K562 (cell line): ENCODE data around the gene MAP3K2. TPM values are rescaled to one million over a fixed set of nuclear protein-coding genes. Genes with fewer than 3 reads are reported as not detected.
A peak's percentile ranks its signal among the peaks of the same experiment; 100 is the strongest.

Experiments used
- CBX3 ChIP-seq, 2 experiments: IDR thresholded peaks; 1 replicate in 1 of 2; 2 replicates in 1 of 2; pipeline ENCODE4 v1.6.1; 2012; ENCODE audit warnings: inconsistent platforms in 2 of 2, low read length in 2 of 2, borderline replicate concordance in 1 of 2, control low read depth in 1 of 2
- DDX20 ChIP-seq: fragments of 450-650 bp; IDR thresholded peaks from 2 replicates; pipeline ENCODE4 v1.6.1; 2016; ENCODE audit warnings: missing genetic modification characterization, low read depth, mild to moderate bottlenecking, missing compliant biosample characterization, moderate library complexity
- FOSL1 ChIP-seq: fragments of 200-800 bp; sonication (Bioruptor generic); conservative IDR thresholded peaks from 2 replicates; pipeline ENCODE4 v1.6.1; 2016; ENCODE audit warnings: missing genetic modification characterization, missing compliant biosample characterization
- HDAC2 ChIP-seq: fragments of 450-650 bp; IDR thresholded peaks from 2 replicates; pipeline ENCODE4 v1.6.1; 2016; ENCODE audit warnings: mild to moderate bottlenecking
- HINFP ChIP-seq: fragments of 450-650 bp; conservative IDR thresholded peaks from 2 replicates; pipeline ENCODE4 v1.6.1; 2016; ENCODE audit warnings: missing genetic modification characterization, low read depth, mild to moderate bottlenecking, control low read depth, missing compliant biosample characterization
- KDM4B ChIP-seq, 2 experiments: fragments of 450-650 bp in 1 of 2; sonication (generic) in 1 of 2; IDR thresholded peaks; 2 replicates each; pipeline ENCODE4 v1.6.1; 2016 to 2017; ENCODE audit warnings: borderline replicate concordance in 2 of 2, antibody characterized with exemption in 1 of 2, low read depth in 1 of 2, mild to moderate bottlenecking in 1 of 2
- NFE2 ChIP-seq: IDR thresholded peaks from 2 replicates; pipeline ENCODE4 v1.6.1; 2014; ENCODE audit warnings: antibody characterized with exemption, low read depth
- PCBP2 ChIP-seq: fragments of 200-400 bp; formaldehyde crosslinking; IDR thresholded peaks from 2 replicates; pipeline ENCODE4 v1.6.1; 2018; ENCODE audit warnings: low read length, low read depth, mild to moderate bottlenecking, moderate library complexity; ENCODE audit not compliant: poor library complexity, severe bottlenecking
- PHF8 ChIP-seq: fragments of 200-600 bp; sonication (generic); IDR thresholded peaks from 2 replicates; pipeline ENCODE4 v1.6.1; 2012; ENCODE audit warnings: mixed run types, mild to moderate bottlenecking, inconsistent platforms, low read length, moderate library complexity, borderline replicate concordance
- PHTF2 ChIP-seq: fragments of 250-450 bp; sonication (Bioruptor Pico); IDR thresholded peaks from 2 replicates; pipeline ENCODE4 v1.5.0; 2021; ENCODE audit warnings: mild to moderate bottlenecking
- SIN3A ChIP-seq, 2 experiments: fragments of 150-350 bp in 1 of 2; IDR thresholded peaks; 2 replicates each; pipeline ENCODE4 v1.6.1; 2011 to 2016; ENCODE audit warnings: borderline replicate concordance in 2 of 2, low read depth in 2 of 2, low read length in 2 of 2, mild to moderate bottlenecking in 2 of 2, moderate library complexity in 2 of 2; ENCODE audit not compliant: control insufficient read depth in 1 of 2
- SRF ChIP-seq, 2 experiments: fragments of 250-450, 450-650 bp in 1 of 2; sonication (Bioruptor Pico) in 1 of 2; sonication (generic) in 1 of 2; formaldehyde crosslinking; IDR thresholded peaks; 2 replicates each; pipeline versions ENCODE4 v1.5.0 to v1.5.1; 2020 to 2022; ENCODE audit warnings: mild to moderate bottlenecking in 1 of 2, missing genetic modification reagents in 1 of 2
- TEAD2 ChIP-seq: fragments of 450-650 bp; IDR thresholded peaks from 2 replicates; pipeline ENCODE4 v1.6.1; 2016; ENCODE audit warnings: missing genetic modification characterization, control low read depth, missing compliant biosample characterization
- TFAP4 ChIP-seq: sonication (generic); formaldehyde crosslinking; IDR thresholded peaks from 2 replicates; pipeline ENCODE4 v1.8.0; 2022; ENCODE audit warnings: missing genetic modification reagents, mild to moderate bottlenecking, moderate library complexity, borderline replicate concordance
- ZBTB11 ChIP-seq, 3 experiments: fragments of 200-800 bp in 1 of 3; fragments of 250-450 bp in 1 of 3; fragments of 450-650 bp in 1 of 3; sonication (Bioruptor Pico) in 1 of 3; sonication (Bioruptor generic) in 1 of 3; formaldehyde crosslinking in 1 of 3; IDR thresholded peaks; 2 replicates each; pipeline versions ENCODE4 v1.6.1 to v1.8.0; 2016 to 2022; ENCODE audit warnings: mild to moderate bottlenecking in 2 of 3, missing genetic modification characterization in 2 of 3, missing compliant biosample characterization in 1 of 3, moderate library complexity in 1 of 3
- ZEB2 ChIP-seq: fragments of 450-650 bp; IDR thresholded peaks from 2 replicates; pipeline ENCODE4 v1.6.1; 2016
- ZNF239 ChIP-seq: fragments of 250-450 bp; sonication (Bioruptor Pico); IDR thresholded peaks from 2 replicates; pipeline ENCODE4 v1.4.0; 2020; ENCODE audit warnings: mild to moderate bottlenecking
- ZNF395 ChIP-seq: fragments of 200-800 bp; sonication (Bioruptor generic); IDR thresholded peaks from 2 replicates; pipeline ENCODE4 v1.6.1; 2017; ENCODE audit warnings: missing genetic modification characterization, missing compliant biosample characterization
- polyA plus RNA-seq, 8 experiments: library from polyadenylated mRNA; depleted of rRNA in 4 of 8; stranded (reverse) in 5 of 8; unstranded in 3 of 8; fragments of >200 nt; fragmentation: Nextera tagmentation in 2 of 8; fragmentation: Illumina TruSeq in 1 of 8; extraction: Ambion mirVana in 2 of 8; extraction: Trizol in 1 of 8; gene quantifications; 2 replicates each; pipeline versions ENCODE4 v1.2.1 to v1.2.3, GENCODE V29; 2011 to 2014; ENCODE audit warnings: inconsistent platforms in 1 of 8, missing spikeins in 1 of 8
- total RNA-seq, 7 experiments: library from RNA; depleted of rRNA in 6 of 7; stranded (reverse); fragments of >200 nt in 6 of 7; fragmentation: Illumina TruSeq in 2 of 7; extraction: Trizol in 2 of 7; gene quantifications; 2 replicates each; pipeline versions ENCODE4 v1.2.1 to v1.2.3, GENCODE V29; 2011 to 2021; ENCODE audit warnings: low replicate concordance in 1 of 7

The MAP3K2 gene
- total and polyA plus RNA-seq, 9 of the 15 experiments (the other 6 are each of a cell fraction or from before 2014, with no cell fraction given) = 1.2 to 14.2 (median 5.7) TPM

GRCh38 chr2:127386764-127387654, 766 bp downstream of the MAP3K2 start (continued):
- TF ChIP-seq SIN3A (IDR thresholded peaks at IDR 0.05; ENCODE audit: borderline replicate concordance in 2 of 2, control insufficient read depth in 1 of 2, low read depth in 2 of 2, low read length in 2 of 2) (no peak), PCBP2 (no peak), ZNF239 (CRISPR knock-in tag) (no peak), HINFP (tag) (no peak), NFE2 (0 out of 2 replicates have a peak, but pooled peaks have one; percentile 13), ZNF395 (peak; percentile 71), DDX20 (tag) (no peak), KDM4B (IDR thresholded peaks at IDR 0.05; ENCODE audit: borderline replicate concordance in 2 of 2, low read depth in 1 of 2) (no peak), FOSL1 (tag) (0 out of 2 replicates have a peak, but pooled peaks have one; percentile 37), ZEB2 (0 out of 2 replicates have a peak, but pooled peaks have one; percentile 50), TEAD2 (no peak), HDAC2 (peak; percentile 40; the same call in 1 of the 2 replicates), ZBTB11 (CRISPR knock-in tag; IDR thresholded peaks at IDR 0.05) (peak in 1 of 3 experiments; percentile 80; a peak in 1 of 6 replicates), TFAP4 (CRISPR knock-in tag) (no peak), CBX3 (IDR thresholded peaks at IDR 0.05; ENCODE audit: borderline replicate concordance in 1 of 2, low read length in 2 of 2) (no peak), PHF8 (no peak), SRF (CRISPR knock-in tag; IDR thresholded peaks at IDR 0.05) (no peak), PHTF2 (CRISPR knock-in tag) (no peak)
